GM23338 (cell line): ENCODE measurements around the gene ABCC1. TPM values are rescaled to one million over a fixed set of nuclear protein-coding genes. Genes with fewer than 3 reads are reported as not detected.

Experiments used
- ATAC-seq: fragments of 200-7000 bp; cut with Tn5 transposase; 3 replicates; pipeline ENCODE4 v1.9.1; 2020
- DNase-seq: peaks from one replicate; pipeline ENCODE4 v3.0.0-alpha.2; 2015; ENCODE audit warnings: low spot score
- H2AFZ ChIP-seq: fragments of 200-600 bp; sonication (generic); 2 replicates; pipeline ENCODE4 v1.8.0; 2016; ENCODE audit warnings: antibody characterized with exemption, mild to moderate bottlenecking, moderate library complexity
- H3F3A ChIP-seq: fragments of 200-600 bp; sonication (generic); replicated peaks from 2 replicates; pipeline ENCODE4 v1.8.0; 2017; ENCODE audit warnings: antibody characterized with exemption, mixed run types, low read depth
- H3K27ac ChIP-seq: fragments of 200-600 bp; sonication (generic); 2 replicates; pipeline ENCODE4 v1.6.1; 2016; ENCODE audit warnings: low read depth
- H3K27me3 ChIP-seq: fragments of 200-600 bp; sonication (generic); 2 replicates; pipeline ENCODE4 v1.8.0; 2016; ENCODE audit warnings: mild to moderate bottlenecking, mixed run types, moderate library complexity; ENCODE audit not compliant: insufficient read depth
- H3K36me3 ChIP-seq: fragments of 200-600 bp; sonication (generic); 2 replicates; pipeline ENCODE4 v1.8.0; 2016; ENCODE audit warnings: mild to moderate bottlenecking; ENCODE audit not compliant: insufficient read depth
- H3K4me1 ChIP-seq: fragments of 200-600 bp; sonication (generic); 2 replicates; pipeline ENCODE4 v1.8.0; 2016; ENCODE audit warnings: mild to moderate bottlenecking, moderate library complexity; ENCODE audit not compliant: insufficient read depth
- H3K4me2 ChIP-seq: fragments of 200-600 bp; sonication (generic); 2 replicates; pipeline ENCODE4 v1.7.1; 2017; ENCODE audit warnings: mixed run types
- H3K4me3 ChIP-seq: fragments of 200-600 bp; sonication (generic); 2 replicates; pipeline ENCODE4 v1.6.1; 2016; ENCODE audit warnings: mixed run types
- H3K79me2 ChIP-seq: fragments of 200-600 bp; sonication (generic); replicated peaks from 2 replicates; pipeline ENCODE4 v1.8.0; 2017; ENCODE audit warnings: mild to moderate bottlenecking; ENCODE audit not compliant: insufficient read depth
- H3K9me2 ChIP-seq: fragments of 200-600 bp; sonication (generic); 2 replicates; pipeline ENCODE4 v1.8.0; 2017; ENCODE audit not compliant: insufficient read depth
- H4K20me1 ChIP-seq: fragments of 200-600 bp; sonication (generic); replicated peaks from 2 replicates; pipeline ENCODE4 v1.8.0; 2017; ENCODE audit warnings: mild to moderate bottlenecking; ENCODE audit not compliant: insufficient read depth
- H3K27ac Mint-ChIP-seq: 2 replicates; pipeline ENCODE4 v1.8.0; 2020; ENCODE audit warnings: inconsistent platforms, mild to moderate bottlenecking, moderate library complexity, mixed read lengths
- H3K27me3 Mint-ChIP-seq: 3 replicates; pipeline ENCODE4 v1.8.0; 2022; ENCODE audit warnings: low read depth, mild to moderate bottlenecking, moderate library complexity, mixed read lengths, inconsistent platforms; ENCODE audit not compliant: insufficient read depth, poor library complexity
- H3K36me3 Mint-ChIP-seq: 3 replicates; pipeline ENCODE4 v1.8.0; 2021; ENCODE audit warnings: low read depth, mild to moderate bottlenecking, inconsistent platforms, moderate library complexity, mixed read lengths
- H3K4me1 Mint-ChIP-seq: 3 replicates; pipeline ENCODE4 v1.8.0; 2020; ENCODE audit warnings: mild to moderate bottlenecking, inconsistent platforms, mixed read lengths
- H3K4me3 Mint-ChIP-seq: 3 replicates; pipeline ENCODE4 v1.8.0; 2021; ENCODE audit warnings: moderate library complexity, mild to moderate bottlenecking, inconsistent platforms, mixed read lengths
- H3K9me3 Mint-ChIP-seq: 3 replicates; pipeline ENCODE4 v1.8.0; 2020; ENCODE audit warnings: moderate library complexity, mild to moderate bottlenecking, inconsistent platforms, mixed read lengths
- CTCF ChIP-seq, 2 experiments: fragments of 200-600 bp in 1 of 2; sonication (generic) in 1 of 2; conservative IDR thresholded peaks; 2 replicates each; pipeline versions ENCODE4 v1.5.1 to v1.6.1; 2016 to 2017; ENCODE audit warnings: antibody characterized with exemption in 2 of 2, low read depth in 2 of 2, mild to moderate bottlenecking in 2 of 2, moderate library complexity in 1 of 2
- EZH2 ChIP-seq: fragments of 200-600 bp; sonication (generic); IDR thresholded peaks from one replicate; pipeline ENCODE4 v1.8.0; 2017; ENCODE audit warnings: antibody characterized with exemption, mild to moderate bottlenecking, low read depth; ENCODE audit not compliant: unreplicated experiment
- JUNB ChIP-seq: IDR thresholded peaks from one replicate; pipeline ENCODE4 v1.6.1; 2016; ENCODE audit warnings: antibody characterized with exemption; ENCODE audit not compliant: unreplicated experiment
- NANOG ChIP-seq: IDR thresholded peaks from 2 replicates; pipeline ENCODE4 v1.6.1; 2016; ENCODE audit warnings: antibody characterized with exemption, borderline replicate concordance
- ZNF114 ChIP-seq: fragments of 250-450 bp; sonication (Bioruptor Pico); IDR thresholded peaks from 2 replicates; pipeline ENCODE4 v1.5.0; 2020; ENCODE audit warnings: mild to moderate bottlenecking, moderate library complexity
- ZNF331 ChIP-seq: fragments of 250-450 bp; sonication (Bioruptor Pico); IDR thresholded peaks from 2 replicates; pipeline ENCODE4 v1.5.0; 2020; ENCODE audit warnings: low read depth, mild to moderate bottlenecking, moderate library complexity
- ZNF462 ChIP-seq: fragments of 250-450 bp; sonication (Bioruptor Pico); IDR thresholded peaks from 2 replicates; pipeline ENCODE4 v1.5.0; 2020; ENCODE audit warnings: mild to moderate bottlenecking, moderate library complexity
- polyA plus RNA-seq: library from polyadenylated mRNA; unstranded; fragments of >200 nt; fragmentation: Nextera tagmentation; extraction: Ambion mirVana; gene quantifications from 2 replicates; pipeline ENCODE4 v1.2.1, GENCODE V29; 2016
- total RNA-seq: library from RNA; depleted of rRNA; stranded (reverse); fragments of >200 nt; shearing (Covaris generic); gene quantifications from 2 replicates; pipeline ENCODE4 v1.2.3, GENCODE V29; 2014

ABCC1 gene
- total and polyA plus RNA-seq, 2 experiments from 2014 or later = 11.0 to 46.6 TPM

GRCh38 chr16:15963307-15963910 lies 14.0 kb downstream of the ABCC1 start:
- peaks cover 10% of the 10 kb centered on the region for H3K27me3 Mint-ChIP-seq
- ATAC-seq (no peak), DNase-seq (no peak)
- Histone ChIP-seq H3K4me2 (0 out of 2 replicates have a peak overlapping the region, but pooled peaks have one; percentile 39), H3K79me2 (peaks cover 100% of the 10 kb centered on the region), H2AFZ (no peak overlapping the region), H3F3A (no peaks in the 10 kb centered on the region; the same call in 1 of the 2 replicates), H3K9me2 (no peaks in the 10 kb centered on the region), H3K36me3 (no peaks in the 10 kb centered on the region; the same call in 1 of the 2 replicates), H3K27me3 (no peaks in the 10 kb centered on the region), H3K4me1 (peaks cover 49% of the 10 kb centered on the region), H3K4me3 (no peak overlapping the region), H4K20me1 (peaks cover 27% of the 10 kb centered on the region), H3K27ac (no peak overlapping the region)
- peaks cover 46% of the 10 kb centered on the region for H3K36me3 Mint-ChIP-seq
- TF ChIP-seq NANOG = no peak
- TF ChIP-seq EZH2 = no peak
- H3K4me1 Mint-ChIP-seq = peaks cover 48% of the 10 kb centered on the region
- no peak overlapping the region for H3K4me3 Mint-ChIP-seq
- H3K9me3 Mint-ChIP-seq = peaks cover 32% of the 10 kb centered on the region
- H3K27ac Mint-ChIP-seq = no peak overlapping the region

DNA sequence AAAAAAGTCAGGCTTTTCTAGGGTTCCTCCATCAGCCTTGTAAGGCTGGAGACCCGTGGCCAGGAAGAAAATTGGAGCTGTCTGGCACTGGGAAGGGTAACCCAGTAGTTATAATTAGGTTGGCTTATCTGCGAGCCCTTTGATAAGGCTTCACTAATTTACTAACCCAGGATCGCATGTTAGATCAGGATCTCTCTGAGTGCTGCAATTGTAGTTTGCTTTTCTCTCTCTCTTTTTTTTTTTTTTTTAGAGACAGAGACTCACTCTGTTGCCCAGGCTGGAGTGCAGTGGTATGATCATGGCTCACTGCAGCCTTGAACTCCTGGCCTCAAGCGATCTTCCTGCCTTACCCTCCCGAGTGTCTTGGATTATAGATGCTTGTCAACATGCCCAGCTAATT lies 17.0 kb downstream of the ABCC1 start:
- ATAC-seq (no peak), DNase-seq (no peak)
- no peaks in the 10 kb centered on the region; the same call in 1 of the 2 replicates for H3K36me3 ChIP-seq
- no peak overlapping the region for H2AFZ ChIP-seq
- Mint-ChIP-seq H3K27ac (no peak overlapping the region), H3K4me3 (no peak overlapping the region), H3K36me3 (peaks cover 45% of the 10 kb centered on the region), H3K4me1 (peaks cover 45% of the 10 kb centered on the region), H3K9me3 (peaks cover 39% of the 10 kb centered on the region), H3K27me3 (peaks cover 11% of the 10 kb centered on the region)
- TF ChIP-seq NANOG = no peak
- TF ChIP-seq CTCF (conservative IDR thresholded peaks at IDR 0.05; ENCODE audit: low read depth in 2 of 2) = no peak
- TF ChIP-seq ZNF331 (CRISPR knock-in tag) = no peak
- no peak for TF ChIP-seq ZNF462 (CRISPR knock-in tag)
- TF ChIP-seq ZNF114 = no peak
- no peak for TF ChIP-seq JUNB
- peaks cover 26% of the 10 kb centered on the region for H3K4me1 ChIP-seq
- peaks cover 79% of the 10 kb centered on the region for H3K79me2 ChIP-seq
- no peaks in the 10 kb centered on the region for H3K27me3 ChIP-seq
- peaks cover 16% of the 10 kb centered on the region; the same call in 1 of the 2 replicates for H4K20me1 ChIP-seq
- no peak overlapping the region for H3K4me3 ChIP-seq
- H3K9me2 ChIP-seq = no peaks in the 10 kb centered on the region
- H3K27ac ChIP-seq = peak overlapping the region; percentile 60
- no peak overlapping the region for H3K4me2 ChIP-seq
- H3F3A ChIP-seq = no peaks in the 10 kb centered on the region
